Hepatocyte (in vitro differentiated cells): ENCODE results near the gene SMIM35. TPM values are rescaled to one million over a fixed set of nuclear protein-coding genes. Genes with fewer than 3 reads are reported as not detected.

ENCODE experiments used
- DNase-seq: peaks from one replicate; pipeline ENCODE4 v3.0.0-alpha.2; 2016; ENCODE audit warnings: low spot score
- H2AFZ ChIP-seq: fragments of 200-600 bp; sonication (generic); 2 replicates; pipeline ENCODE4 v1.6.0; 2016; ENCODE audit warnings: antibody characterized with exemption, mild to moderate bottlenecking
- H3K27ac ChIP-seq: fragments of 200-600 bp; sonication (generic); 2 replicates; pipeline ENCODE4 v1.5.1; 2016; ENCODE audit warnings: mild to moderate bottlenecking
- H3K27me3 ChIP-seq: fragments of 200-600 bp; sonication (generic); 2 replicates; pipeline ENCODE4 v1.6.1; 2016
- H3K36me3 ChIP-seq: fragments of 200-600 bp; sonication (generic); replicated peaks from 2 replicates; pipeline ENCODE4 v1.5.1; 2016; ENCODE audit warnings: low read depth; ENCODE audit not compliant: insufficient read depth
- H3K4me1 ChIP-seq: fragments of 200-600 bp; sonication (generic); 2 replicates; pipeline ENCODE4 v1.5.1; 2016; ENCODE audit warnings: mild to moderate bottlenecking, moderate library complexity; ENCODE audit not compliant: insufficient read depth
- H3K4me2 ChIP-seq: fragments of 200-600 bp; sonication (generic); 2 replicates; pipeline ENCODE4 v1.6.0; 2016
- H3K4me3 ChIP-seq: fragments of 200-600 bp; sonication (generic); 2 replicates; pipeline ENCODE4 v1.5.1; 2016; ENCODE audit warnings: mild to moderate bottlenecking
- H3K79me2 ChIP-seq: fragments of 200-600 bp; sonication (generic); 2 replicates; pipeline ENCODE4 v1.6.0; 2017; ENCODE audit warnings: mild to moderate bottlenecking
- H3K9me2 ChIP-seq: fragments of 200-600 bp; sonication (generic); replicated peaks from 2 replicates; pipeline ENCODE4 v1.6.0; 2017; ENCODE audit warnings: mild to moderate bottlenecking; ENCODE audit not compliant: insufficient read depth
- H3K9me3 ChIP-seq: fragments of 200-600 bp; sonication (generic); 2 replicates; pipeline ENCODE4 v1.5.1; 2016; ENCODE audit warnings: low read depth, mild to moderate bottlenecking
- H4K20me1 ChIP-seq: fragments of 200-600 bp; sonication (generic); 2 replicates; pipeline ENCODE4 v1.6.0; 2016; ENCODE audit warnings: mild to moderate bottlenecking; ENCODE audit not compliant: insufficient read depth, poor library complexity, severe bottlenecking
- CTCF ChIP-seq: fragments of 200-600 bp; sonication (generic); IDR thresholded peaks from 2 replicates; pipeline ENCODE4 v1.5.1; 2016; ENCODE audit warnings: antibody characterized with exemption, mild to moderate bottlenecking; ENCODE audit not compliant: poor library complexity
- EZH2 ChIP-seq: fragments of 200-600 bp; sonication (generic); IDR thresholded peaks from 2 replicates; pipeline ENCODE4 v1.6.1; 2016; ENCODE audit warnings: antibody characterized with exemption, mild to moderate bottlenecking, borderline replicate concordance
- EZH2phosphoT487 ChIP-seq: fragments of 200-600 bp; sonication (generic); IDR thresholded peaks from one replicate; pipeline ENCODE4 v1.6.1; 2018; ENCODE audit warnings: antibody characterized with exemption, mild to moderate bottlenecking, low read depth, moderate library complexity; ENCODE audit not compliant: unreplicated experiment, severe bottlenecking
- WGBS: methylation state at CpG from one replicate; pipeline ENCODE4 v1.1.6; 2016; ENCODE audit warnings: low lambda C conversion rate; ENCODE audit errors: missing lambda C conversion rate; 5-methylcytosine and 5-hydroxymethylcytosine counted together
- polyA plus RNA-seq: library from polyadenylated mRNA; unstranded; fragments of >200 nt; fragmentation: Nextera tagmentation; extraction: Ambion mirVana; gene quantifications from 2 replicates; pipeline ENCODE4 v1.2.1, GENCODE V29; 2016
- total RNA-seq: library from RNA; depleted of rRNA; stranded (reverse); fragments of >200 nt; gene quantifications from 2 replicates; pipeline ENCODE4 v1.2.3, GENCODE V29; 2014

SMIM35 gene
- total and polyA plus RNA-seq, 2 experiments from 2014 or later, result 0.03 TPM; not detected in 1

GRCh38 chr11:117966908-117967307 lies 119.9 kb downstream of the SMIM35 start:
- 87% methylated on average over 8 of the region's 8 CpGs for WGBS
- Histone ChIP-seq H3K27me3 (no peaks in the 10 kb centered on the region), H3K27ac (no peak overlapping the region), H3K9me2 (no peaks in the 10 kb centered on the region), H2AFZ (no peak overlapping the region), H3K9me3 (no peaks in the 10 kb centered on the region), H4K20me1 (no peaks in the 10 kb centered on the region), H3K4me1 (no peaks in the 10 kb centered on the region), H3K4me3 (no peak overlapping the region), H3K4me2 (no peak overlapping the region), H3K36me3 (no peaks in the 10 kb centered on the region), H3K79me2 (no peaks in the 10 kb centered on the region)
- no peak for TF ChIP-seq CTCF
- no peak for TF ChIP-seq EZH2phosphoT487
- no peak for TF ChIP-seq EZH2
- DNase-seq, result no peak

- 93% methylated on average over 3 of the region's 3 CpGs for WGBS
These were observed 123.9 kb downstream of the SMIM35 start for GRCh38 chr11:117962826-117963225.

GRCh38 chr11:117961896-117962295 lies 124.9 kb downstream of the SMIM35 start:
- no peak for TF ChIP-seq EZH2
- no peak for TF ChIP-seq CTCF
- TF ChIP-seq EZH2phosphoT487, result no peak
- Histone ChIP-seq H3K27ac (no peak overlapping the region), H3K4me2 (no peak overlapping the region), H3K9me2 (no peaks in the 10 kb centered on the region), H3K79me2 (no peaks in the 10 kb centered on the region), H3K36me3 (no peaks in the 10 kb centered on the region), H2AFZ (no peak overlapping the region), H4K20me1 (no peaks in the 10 kb centered on the region), H3K4me3 (no peak overlapping the region), H3K9me3 (no peaks in the 10 kb centered on the region), H3K4me1 (no peaks in the 10 kb centered on the region), H3K27me3 (no peaks in the 10 kb centered on the region)
- WGBS, result 89% methylated on average over 10 of the region's 10 CpGs
- no peak for DNase-seq

More at GRCh38 chr11:117962826-117963225, 123.9 kb downstream of the SMIM35 start:
- Histone ChIP-seq H3K79me2 (no peaks in the 10 kb centered on the region), H3K4me2 (no peak overlapping the region), H3K9me2 (no peaks in the 10 kb centered on the region), H3K27ac (no peak overlapping the region), H4K20me1 (no peaks in the 10 kb centered on the region), H3K36me3 (no peaks in the 10 kb centered on the region), H3K4me3 (no peak overlapping the region), H2AFZ (no peak overlapping the region), H3K4me1 (no peaks in the 10 kb centered on the region), H3K27me3 (no peaks in the 10 kb centered on the region), H3K9me3 (no peaks in the 10 kb centered on the region)
- TF ChIP-seq EZH2phosphoT487 (no peak), EZH2 (no peak), CTCF (no peak)
- DNase-seq, result no peak

GRCh38 chr11:117960406-117960805 lies 126.4 kb downstream of the SMIM35 start:
- Histone ChIP-seq H4K20me1 (no peaks in the 10 kb centered on the region), H3K27ac (no peak overlapping the region), H3K27me3 (no peaks in the 10 kb centered on the region), H3K79me2 (no peaks in the 10 kb centered on the region), H3K4me1 (no peaks in the 10 kb centered on the region), H3K4me2 (no peak overlapping the region), H3K36me3 (no peaks in the 10 kb centered on the region), H2AFZ (no peak overlapping the region), H3K9me2 (no peaks in the 10 kb centered on the region), H3K9me3 (no peaks in the 10 kb centered on the region), H3K4me3 (no peak overlapping the region)
- no peak for DNase-seq
- whole genome bisulfite sequencing, result 84% methylated on average over 1 of the region's 1 CpG
- no peak for TF ChIP-seq CTCF
- no peak for TF ChIP-seq EZH2phosphoT487
- TF ChIP-seq EZH2, result no peak
